ENCODE measurements around the gene SPAG16. TPM values are rescaled to one million over a fixed set of nuclear protein-coding genes. Genes with fewer than 3 reads are reported as not detected.
"Not testable (repeated sequence)": the region's sequence is repeated elsewhere in the genome, so short reads cannot be mapped to it uniquely, and the experiment has no call there.

The SPAG16 gene
- total RNA-seq, 1 donor from 2014 or later = 22.6 TPM

- not testable (repeated sequence) for DNase-seq (ENCODE audit: low read depth)
These were observed 122.8 kb downstream of the SPAG16 start for GRCh38 chr2:213407027-213407426.

- not testable (repeated sequence) for DNase-seq (ENCODE audit: low read depth)
These were observed 124.3 kb downstream of the SPAG16 start for GRCh38 chr2:213408426-213409070.

DNA sequence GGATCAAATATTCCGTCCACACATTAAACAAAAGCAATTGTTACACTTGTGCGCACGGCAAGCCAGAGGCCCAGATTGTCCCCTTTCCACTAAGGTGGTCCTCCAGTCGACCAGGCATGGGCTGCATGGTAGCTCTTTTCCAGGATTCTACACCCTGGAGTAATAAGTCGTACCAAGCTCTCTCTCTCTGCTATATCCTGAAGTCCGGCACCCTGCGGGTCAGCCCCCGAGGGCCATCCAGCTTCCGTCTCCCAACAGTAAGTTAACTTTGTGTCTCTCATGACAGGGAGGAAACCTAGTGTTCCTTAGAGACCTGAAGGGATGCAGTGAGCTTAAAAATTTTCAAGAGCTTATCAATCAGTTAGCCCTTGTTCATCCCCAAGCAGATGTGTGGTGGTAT lies 126.4 kb downstream of the SPAG16 start:
- DNase-seq (ENCODE audit: low read depth) = not testable (repeated sequence)

DNA sequence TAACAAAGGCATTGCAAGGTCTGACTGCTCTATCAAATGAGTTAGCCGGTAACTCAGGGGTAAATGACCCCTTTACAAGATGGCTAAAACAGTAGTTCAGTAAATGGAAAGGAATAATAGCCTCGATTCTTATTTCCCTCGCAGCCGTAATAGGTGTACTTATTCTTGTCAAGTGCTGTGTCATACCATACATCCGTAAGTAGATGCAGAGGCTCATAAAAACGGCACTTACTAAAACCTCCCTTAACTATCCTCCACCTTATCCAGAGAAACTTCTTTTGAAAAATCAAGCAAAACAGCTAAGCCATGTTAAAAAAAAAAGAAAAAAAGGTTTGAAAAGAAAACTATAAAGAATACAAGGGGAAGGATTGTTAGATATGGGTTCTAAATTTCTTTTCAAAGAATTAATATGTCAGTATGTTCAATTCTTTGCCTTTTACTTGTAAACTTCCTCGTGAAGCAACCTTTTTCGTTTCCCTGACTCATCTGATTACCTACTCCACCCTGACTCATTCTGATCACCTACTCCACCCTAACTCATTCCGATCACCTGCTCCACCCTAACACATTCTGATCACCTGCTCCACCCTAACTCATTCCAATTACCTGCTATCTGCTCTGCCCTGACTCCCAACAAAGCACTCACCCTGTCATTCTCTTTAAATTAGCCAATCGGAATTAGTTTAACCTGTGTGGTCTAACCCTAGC lies 127.5 kb downstream of the SPAG16 start:
- DNase-seq (ENCODE audit: low read depth) = no peak

GRCh38 chr2:213415093-213415492 lies 130.8 kb downstream of the SPAG16 start:
- no peak for DNase-seq (ENCODE audit: low read depth)

- no peak for DNase-seq (ENCODE audit: low read depth)
These were observed 132.6 kb downstream of the SPAG16 start for GRCh38 chr2:213416832-213417231.

DNA sequence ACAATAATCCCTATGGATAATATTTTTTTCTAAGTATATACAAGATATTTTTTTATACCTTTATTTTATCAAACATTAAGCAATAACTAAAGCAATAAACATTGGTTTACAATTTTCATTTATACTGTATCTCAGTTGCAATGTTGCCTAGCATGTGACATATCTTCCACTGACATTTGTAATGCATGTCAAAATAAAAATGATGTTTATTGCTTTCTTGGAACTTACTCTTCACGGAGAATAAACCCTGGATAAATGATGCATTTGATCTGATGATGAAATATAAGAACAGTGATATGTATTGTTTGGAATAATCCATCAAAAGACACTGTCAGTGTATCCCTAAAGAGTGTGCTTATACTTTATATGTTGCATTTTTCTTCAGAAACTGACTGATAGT lies 135.7 kb downstream of the SPAG16 start:
- DNase-seq (ENCODE audit: low read depth) = no peak

DNA sequence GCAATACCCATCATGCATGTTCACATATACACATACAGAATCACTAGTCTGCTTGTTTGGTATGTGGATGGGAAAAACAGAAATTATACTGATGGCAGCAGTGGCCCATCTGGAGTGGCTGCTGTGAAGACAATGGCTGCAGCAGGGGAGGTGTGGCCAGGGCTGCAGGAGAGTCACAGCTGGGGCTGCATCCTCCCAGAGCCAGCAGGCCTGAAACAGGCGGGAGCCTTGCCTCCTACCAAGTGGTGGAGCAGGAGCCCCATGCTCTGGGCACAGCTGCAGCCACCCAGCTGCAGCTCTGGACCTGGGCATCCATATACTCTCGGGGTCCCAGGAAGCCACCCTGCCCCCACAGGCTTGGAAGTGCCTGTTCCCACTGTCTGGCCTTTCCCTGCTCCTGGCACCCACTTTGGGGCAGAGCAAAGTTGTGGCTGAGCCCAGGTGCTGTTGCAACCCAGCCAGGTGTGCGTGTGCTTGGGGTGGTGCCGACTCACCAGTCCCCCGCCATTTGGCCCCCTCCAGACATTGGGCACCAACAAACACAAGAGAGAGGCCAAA lies 136.6 kb downstream of the SPAG16 start:
- no peak for DNase-seq (ENCODE audit: low read depth)

GRCh38 chr2:213422211-213422610 lies 137.9 kb downstream of the SPAG16 start:
- DNase-seq (ENCODE audit: low read depth) = no peak

DNA sequence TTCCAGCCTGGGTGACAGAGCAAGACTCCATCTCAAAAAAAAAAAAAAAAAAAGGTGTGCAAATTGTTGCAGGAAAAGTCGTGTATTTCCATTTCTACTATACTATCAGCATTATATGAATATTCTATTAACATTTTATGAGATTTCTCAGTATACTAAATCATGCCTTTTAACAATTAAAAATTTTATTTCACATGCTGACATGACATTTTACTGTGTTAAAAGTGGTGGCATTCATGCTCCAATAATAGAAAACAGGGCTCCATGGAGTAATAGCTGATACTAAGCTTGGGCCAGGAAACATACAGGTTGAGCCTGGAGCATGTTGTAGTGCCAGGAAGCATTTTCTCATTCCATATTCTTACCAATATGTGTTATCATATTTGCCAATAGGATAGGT lies 141.4 kb downstream of the SPAG16 start:
- no peak for DNase-seq (ENCODE audit: low read depth)

GRCh38 chr2:213429516-213429915 lies 145.3 kb downstream of the SPAG16 start:
- no peak for DNase-seq (ENCODE audit: low read depth)

- DNase-seq (ENCODE audit: low read depth) = no peak
These were observed 159.7 kb downstream of the SPAG16 start for GRCh38 chr2:213443921-213444320.

DNA sequence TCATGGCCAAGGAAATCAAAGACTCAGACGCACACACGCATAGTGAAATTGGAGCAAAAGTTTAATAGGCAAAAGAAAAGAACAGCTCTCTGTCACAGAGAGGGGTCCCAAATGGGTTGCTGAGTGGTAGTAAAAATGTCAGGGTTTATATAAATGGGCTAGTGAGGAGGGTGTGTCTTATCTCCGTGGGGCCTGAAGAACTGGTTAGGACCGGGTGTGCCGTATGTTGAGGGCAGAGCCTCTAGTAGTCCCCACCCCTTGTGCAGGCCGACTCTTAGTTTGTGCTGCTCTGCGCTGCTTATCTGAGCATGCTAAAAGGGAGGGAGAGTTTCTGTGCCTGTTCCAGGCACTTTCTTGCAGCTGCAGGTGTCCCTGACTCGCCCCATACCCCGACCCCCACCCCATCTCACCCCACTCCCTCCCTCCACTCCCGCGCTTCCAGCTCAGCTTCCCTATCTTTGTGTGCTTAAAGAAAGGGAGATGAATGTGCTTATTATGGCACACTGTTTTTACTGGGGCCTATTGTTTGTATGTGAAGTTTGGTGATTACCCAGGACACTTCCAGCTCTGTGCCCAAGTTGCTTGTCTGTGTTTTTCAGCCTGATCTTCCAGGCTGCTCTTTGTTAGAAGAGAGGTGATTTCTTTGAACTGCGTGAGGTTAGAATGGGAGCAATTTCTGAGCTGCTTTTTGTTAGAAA lies 167.4 kb downstream of the SPAG16 start:
- DNase-seq (ENCODE audit: low read depth) = no peak

- no peak for DNase-seq (ENCODE audit: low read depth)
These were observed 171.2 kb downstream of the SPAG16 start for GRCh38 chr2:213455316-213456008.

DNA sequence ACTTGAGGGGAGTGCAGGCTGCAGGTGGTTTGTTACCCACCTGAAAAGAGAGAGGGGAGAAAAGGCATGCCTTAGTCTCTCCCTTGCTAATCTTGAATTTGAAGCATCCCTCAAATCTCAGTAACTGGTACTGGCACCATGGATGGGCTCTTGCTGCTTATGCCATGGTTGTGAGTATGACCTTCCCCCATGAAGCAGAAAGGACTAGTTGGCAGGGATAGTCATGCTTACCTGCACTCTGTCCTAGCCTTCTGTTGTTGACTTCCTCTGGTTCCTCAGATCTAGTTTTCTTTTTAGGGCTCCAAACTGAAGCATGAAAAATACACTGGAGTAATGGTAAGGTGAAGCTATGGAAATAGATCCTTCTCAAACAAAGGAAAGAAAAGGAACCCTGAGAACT lies 191.2 kb downstream of the SPAG16 start:
- no peak for DNase-seq (ENCODE audit: low read depth)

GRCh38 chr2:213476641-213477040 lies 192.4 kb downstream of the SPAG16 start:
- DNase-seq (ENCODE audit: low read depth) = no peak

GRCh38 chr2:213490087-213490486 lies 205.8 kb downstream of the SPAG16 start:
- no peak for DNase-seq (ENCODE audit: low read depth)

DNA sequence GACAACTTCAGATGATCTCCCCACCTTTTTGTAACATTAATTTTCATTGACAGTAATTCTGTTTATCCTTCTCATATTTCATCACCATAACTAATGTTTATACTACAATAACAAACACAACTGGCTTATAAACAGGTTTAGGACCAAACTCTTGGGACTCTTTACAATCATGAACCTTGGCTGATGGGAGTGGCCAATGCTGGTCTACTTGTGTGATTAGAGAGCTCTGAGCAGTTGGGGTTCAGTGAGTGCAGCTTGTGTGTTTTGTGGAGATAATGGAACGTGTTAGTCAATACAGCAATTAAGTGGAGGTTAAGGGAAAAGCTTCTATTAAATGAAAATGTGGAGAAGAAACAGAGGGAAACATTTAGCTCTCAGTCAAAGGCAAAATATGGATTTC lies 207.1 kb downstream of the SPAG16 start:
- no peak for DNase-seq (ENCODE audit: low read depth)

DNA sequence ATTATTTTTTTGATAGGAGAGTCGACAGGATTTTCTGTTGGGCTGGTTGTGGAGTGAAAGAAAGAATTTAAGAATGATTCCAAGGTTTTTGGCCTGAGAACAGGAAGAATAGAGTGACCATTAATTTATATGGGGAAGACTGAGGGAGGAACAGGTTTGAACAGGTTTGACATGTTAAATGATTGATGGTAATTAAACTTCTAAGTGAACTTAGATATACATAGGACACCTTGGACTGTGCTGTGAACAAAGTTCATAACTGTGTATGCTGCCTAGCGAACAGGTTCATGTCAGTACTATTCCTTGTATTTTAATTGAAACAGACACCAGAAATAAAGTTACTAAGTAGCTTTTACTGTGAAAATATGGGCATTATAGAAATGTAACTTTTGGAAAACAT lies 212.0 kb downstream of the SPAG16 start:
- no peak for DNase-seq (ENCODE audit: low read depth)

DNA sequence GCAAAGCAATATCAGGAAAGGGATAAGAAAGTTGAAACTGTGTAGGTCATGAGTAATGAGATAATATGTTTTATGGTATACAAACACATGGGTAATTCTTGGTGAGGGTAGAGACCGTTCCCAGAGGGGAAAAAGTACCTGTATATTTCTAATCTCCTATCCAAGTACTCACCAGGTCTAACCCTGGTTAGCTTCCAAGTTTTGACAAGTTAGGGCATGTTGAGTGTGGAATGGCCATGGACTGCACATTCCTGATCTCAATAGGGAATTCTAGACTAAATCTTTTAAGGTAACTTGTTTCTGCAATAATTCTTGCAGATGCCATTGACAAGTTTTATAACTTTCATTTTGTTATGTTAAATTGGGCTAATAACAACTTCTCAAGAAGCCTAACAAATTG lies 216.6 kb downstream of the SPAG16 start:
- no peak for DNase-seq (ENCODE audit: low read depth)

GRCh38 chr2:213524164-213524563 lies 239.9 kb downstream of the SPAG16 start:
- no peak for DNase-seq (ENCODE audit: low read depth)

DNA sequence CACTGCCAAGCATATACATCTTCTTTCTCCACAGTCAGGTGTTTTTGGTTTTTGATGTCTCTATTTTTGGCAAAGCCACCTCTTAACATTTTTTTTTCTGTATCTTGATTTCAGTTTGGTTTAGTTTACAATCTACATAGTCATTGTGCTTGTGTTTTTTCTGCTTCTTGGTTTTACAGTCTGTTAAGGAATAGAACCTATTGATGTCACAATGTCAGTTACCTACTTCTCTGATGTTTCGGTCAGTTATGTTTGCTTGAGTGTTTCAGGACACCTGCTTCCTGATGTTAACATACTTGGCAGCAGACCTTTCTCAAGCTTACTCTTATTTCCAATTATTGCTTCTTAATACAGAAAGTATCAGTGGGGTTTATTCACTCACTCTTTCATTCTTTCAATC lies 253.3 kb downstream of the SPAG16 start:
- no peak for DNase-seq (ENCODE audit: low read depth)
